ENCODE data around the gene CBX2.

CBX2 gene

GRCh38 chr17:79794659-79795511, 16.9 kb downstream of the CBX2 start:
- H3K4me3 ChIP-seq (ENCODE audit: low read length) = no peak overlapping the region
- DNase-seq (ENCODE audit: low read depth) = no peak
- TF ChIP-seq CTCF (conservative IDR thresholded peaks at IDR 0.05; ENCODE audit: low read depth, low read length) = no peak

- no peak for TF ChIP-seq CTCF (conservative IDR thresholded peaks at IDR 0.05; ENCODE audit: low read depth, low read length)
- peak overlapping the region; percentile 75 for H3K4me3 ChIP-seq (ENCODE audit: low read length)
- no peak for DNase-seq (ENCODE audit: low read depth)
Observed at GRCh38 chr17:79795795-79796443, 18.0 kb downstream of the CBX2 start.

GRCh38 chr17:79796444-79796762, 18.5 kb downstream of the CBX2 start:
- peak overlapping the region; percentile 75 for H3K4me3 ChIP-seq (ENCODE audit: low read length)
- TF ChIP-seq CTCF (conservative IDR thresholded peaks at IDR 0.05; ENCODE audit: low read depth, low read length) = no peak
- DNase-seq (ENCODE audit: low read depth) = no peak

GRCh38 chr17:79796763-79797491, 19.0 kb downstream of the CBX2 start, which contains the start of gene CBX8:
Gene CBX8, minus strand, starts transcription at chr17:79797077. Its CDS starts 79 bp downstream, at chr17:79796998.
- TF ChIP-seq CTCF (conservative IDR thresholded peaks at IDR 0.05; ENCODE audit: low read depth, low read length) = no peak
- peak; percentile 96 for DNase-seq (ENCODE audit: low read depth)
- peak within 1 kb of the TSS; percentile 75 for H3K4me3 ChIP-seq (ENCODE audit: low read length)

- no peak for TF ChIP-seq CTCF (conservative IDR thresholded peaks at IDR 0.05; ENCODE audit: low read depth, low read length)
- DNase-seq (ENCODE audit: low read depth) = no peak
- H3K4me3 ChIP-seq (ENCODE audit: low read length) = peak overlapping the region; percentile 46
Observed at GRCh38 chr17:79797492-79798298, 19.7 kb downstream of the CBX2 start.

GRCh38 chr17:79798299-79799173, 20.6 kb downstream of the CBX2 start:
- DNase-seq (ENCODE audit: low read depth) = no peak
- TF ChIP-seq CTCF (conservative IDR thresholded peaks at IDR 0.05; ENCODE audit: low read depth, low read length) = no peak
- H3K4me3 ChIP-seq (ENCODE audit: low read length) = no peak overlapping the region

Measured in retinal pigment epithelial cell (primary cell).